SH-SY5Y (cell line): ENCODE data around the gene ZNF581.

ENCODE experiments used
- GATA2 ChIP-seq: IDR thresholded peaks from 2 replicates; pipeline ENCODE4 v1.6.1; 2011; ENCODE audit warnings: mild to moderate bottlenecking, low read depth, low read length
- GATA3 ChIP-seq: IDR thresholded peaks from 2 replicates; pipeline ENCODE4 v1.6.1; 2011; ENCODE audit warnings: low read depth, mild to moderate bottlenecking, low read length, moderate library complexity

GRCh38 chr19:55644842-55645511 lies 1.5 kb downstream of the ZNF581 start:
- no peak for TF ChIP-seq GATA3
- no peak for TF ChIP-seq GATA2
